CD4-positive, alpha-beta T cell treated with Interleukin-4 for 4 hours (primary cell): Measurements from ENCODE around the gene LRRC4C.

ENCODE experiments used
- DNase-seq: peaks from one replicate; pipeline ENCODE4 v3.0.0-alpha.2; 2020

LRRC4C gene

DNA sequence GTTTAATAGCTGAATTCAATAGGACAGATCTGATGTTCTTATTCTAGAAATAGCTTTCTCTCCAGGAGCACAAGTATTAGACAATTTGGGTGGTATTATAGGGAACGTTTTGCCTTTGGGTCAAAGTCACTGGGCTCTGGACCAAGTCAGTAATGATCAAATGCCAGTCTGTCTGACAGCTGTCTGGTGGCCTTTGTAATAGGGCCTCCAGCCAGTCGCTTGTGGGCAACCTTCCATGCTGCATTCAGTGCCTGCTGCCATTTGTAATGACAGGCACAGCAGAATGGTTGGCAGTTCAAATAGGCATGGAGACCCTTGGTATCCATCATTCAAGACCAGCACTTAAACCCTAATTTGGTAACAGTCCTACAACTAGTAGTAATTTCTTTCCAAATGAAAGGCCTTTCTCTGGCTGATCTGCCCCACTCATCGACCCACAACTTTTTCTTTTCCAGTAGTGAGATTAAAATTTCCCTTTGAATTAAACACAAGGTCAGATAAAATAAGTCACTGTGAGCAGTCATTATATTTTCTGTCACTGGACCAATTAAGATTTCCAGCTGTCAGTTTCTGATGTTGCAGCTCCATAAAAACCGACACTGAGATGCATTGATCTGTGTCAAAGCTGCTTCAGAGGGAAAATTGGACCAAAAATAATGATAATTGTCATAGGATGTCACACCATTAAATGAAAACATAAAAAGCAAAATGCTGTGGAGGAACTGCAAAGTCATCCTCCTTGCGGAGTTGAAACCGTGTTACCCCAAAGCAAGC lies 1038.1 kb downstream of the LRRC4C start:
- no peak for DNase-seq

DNA sequence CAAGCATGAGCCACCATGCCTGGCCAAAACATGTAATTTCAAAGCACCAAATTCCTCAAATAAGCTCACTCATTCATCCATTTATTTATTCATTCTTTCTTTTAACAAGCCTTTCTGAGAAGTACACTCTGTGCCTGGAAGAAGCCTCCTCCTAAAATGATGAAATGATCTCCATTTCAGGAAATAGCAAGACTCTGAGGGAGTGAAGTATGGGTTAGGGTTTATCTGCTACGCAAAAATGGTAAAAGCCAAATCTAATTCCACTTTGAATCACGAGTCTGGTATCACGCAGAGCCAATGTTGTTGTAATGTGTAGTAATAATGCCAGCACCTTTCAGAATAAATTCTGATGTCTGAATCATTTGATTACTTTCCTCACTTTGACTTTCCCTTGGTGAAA lies 1041.8 kb downstream of the LRRC4C start:
- DNase-seq, result no peak

DNA sequence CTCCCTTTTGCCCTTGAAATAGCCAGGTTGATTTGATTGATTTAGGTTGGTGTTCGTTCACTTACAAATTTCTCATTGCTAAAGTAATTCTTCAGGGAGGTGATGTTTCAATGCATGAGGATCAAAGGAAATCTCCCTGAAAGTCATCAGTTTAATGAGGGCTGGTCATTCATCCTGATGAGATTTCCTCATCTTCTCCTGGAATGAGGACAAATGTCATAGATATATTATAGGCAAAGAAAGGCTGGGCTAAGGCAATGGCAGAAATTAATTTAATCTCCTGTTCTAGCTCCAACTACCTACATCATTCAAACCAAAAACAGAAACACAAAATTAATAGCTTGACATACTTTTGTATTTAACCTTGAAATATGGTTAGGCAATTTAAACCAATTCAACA lies 1052.1 kb downstream of the LRRC4C start:
- no peak for DNase-seq

DNA sequence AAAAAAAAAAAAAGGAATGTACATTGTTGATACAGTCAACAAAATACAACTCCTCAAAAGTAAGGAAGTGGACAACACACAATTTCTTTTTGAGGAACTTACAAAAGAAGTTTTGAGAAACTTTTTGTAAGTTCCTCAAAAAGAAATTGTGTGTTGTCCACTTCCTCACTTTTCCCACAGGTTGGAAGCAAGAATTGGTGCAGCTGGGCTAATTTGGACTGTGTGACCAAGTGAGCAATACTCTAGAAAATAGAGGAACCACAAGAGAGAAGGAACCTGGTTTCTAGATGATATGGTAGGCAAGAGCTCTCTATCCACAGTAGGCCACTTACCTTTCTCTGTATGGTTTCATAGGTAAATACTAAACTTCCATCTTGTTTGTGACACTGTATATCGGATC lies 1053.8 kb downstream of the LRRC4C start:
- DNase-seq, result no peak

DNA sequence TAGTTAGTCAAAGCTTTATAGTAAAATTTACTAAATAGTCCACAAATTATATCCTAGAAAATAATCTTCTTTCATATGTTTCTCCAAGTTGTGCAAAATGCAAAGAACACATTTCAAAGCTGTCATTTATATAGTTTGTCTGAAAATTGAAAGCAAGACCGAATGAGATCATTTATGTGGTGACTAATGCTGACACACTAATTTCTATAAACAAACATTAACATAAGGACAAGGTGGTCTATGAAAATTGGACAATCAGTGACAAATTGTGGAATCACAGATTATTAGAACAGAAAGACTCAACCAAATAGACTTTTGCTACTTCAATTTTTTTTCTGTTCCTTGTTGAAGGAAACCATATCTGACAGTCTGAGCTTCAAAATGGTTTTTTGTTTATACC lies 1056.1 kb downstream of the LRRC4C start:
- no peak for DNase-seq

DNA sequence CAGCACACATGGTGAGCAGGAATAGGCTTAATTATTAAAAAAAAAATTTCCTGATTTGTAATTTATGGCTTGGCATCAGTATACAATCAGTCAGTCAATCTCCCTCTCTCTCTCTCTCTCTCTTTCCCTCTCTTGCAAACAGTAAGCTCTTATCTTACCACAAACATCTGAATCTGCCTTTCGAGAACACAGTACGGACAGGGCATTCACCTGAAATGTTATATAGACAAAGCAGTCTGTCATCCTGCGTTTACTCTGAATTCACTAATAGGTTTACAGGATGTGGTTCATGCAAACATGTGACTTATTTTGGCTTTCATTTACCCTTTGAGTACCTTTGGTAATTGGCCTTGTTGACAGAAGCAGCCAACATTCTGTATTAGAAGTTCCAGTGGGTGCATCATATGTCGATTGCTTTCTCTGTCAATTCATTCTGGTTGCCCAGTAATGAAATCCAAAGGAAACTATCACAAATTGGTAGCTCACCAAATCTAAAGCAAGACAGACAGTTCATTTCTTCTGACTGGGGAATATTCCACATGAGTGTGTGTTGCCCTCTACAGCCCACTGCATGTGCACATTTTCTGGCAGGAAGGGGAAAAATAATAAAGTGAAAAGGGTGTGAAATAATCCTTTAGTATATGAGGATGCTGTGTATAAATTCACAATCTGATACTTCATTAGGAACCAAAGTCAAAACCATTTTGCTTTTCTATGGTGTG lies 1058.2 kb downstream of the LRRC4C start:
- no peak for DNase-seq

DNA sequence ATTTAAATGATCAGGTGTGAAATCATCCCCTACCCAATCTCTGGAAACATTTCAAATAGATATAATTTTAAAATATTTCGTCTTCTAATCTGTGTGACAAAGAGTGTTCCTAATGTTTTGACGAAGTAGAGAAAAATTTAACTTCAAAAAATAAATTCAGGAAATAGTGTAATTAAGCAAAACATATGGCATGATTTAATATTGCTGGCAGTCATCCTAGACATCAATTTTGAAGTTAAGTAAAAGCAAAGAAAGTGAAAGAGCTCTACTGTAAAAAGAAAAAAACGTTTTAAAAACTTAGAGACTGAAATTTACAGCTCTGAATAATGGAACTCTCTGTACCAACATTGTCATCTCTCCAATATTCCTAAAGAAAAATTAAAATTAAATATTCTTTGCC lies 1062.3 kb downstream of the LRRC4C start:
- no peak for DNase-seq

DNA sequence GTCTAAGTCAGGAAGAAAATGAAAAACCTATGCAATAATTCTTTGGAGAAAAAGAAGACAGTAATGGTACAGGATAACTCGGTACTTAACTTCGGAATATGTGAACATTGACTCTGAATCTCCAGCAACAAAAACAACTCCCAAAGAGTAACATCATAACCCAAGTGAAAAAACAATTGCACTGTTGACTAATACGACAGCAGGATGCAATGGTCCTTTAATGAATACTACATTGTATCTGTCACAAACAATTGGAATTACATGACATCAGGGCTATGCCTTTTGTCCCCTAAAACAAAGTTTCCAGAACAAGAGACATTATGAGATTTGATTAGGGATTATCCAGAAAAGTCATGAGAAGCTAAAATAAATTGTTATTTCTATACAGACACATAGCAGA lies 1065.9 kb downstream of the LRRC4C start:
- no peak for DNase-seq

DNA sequence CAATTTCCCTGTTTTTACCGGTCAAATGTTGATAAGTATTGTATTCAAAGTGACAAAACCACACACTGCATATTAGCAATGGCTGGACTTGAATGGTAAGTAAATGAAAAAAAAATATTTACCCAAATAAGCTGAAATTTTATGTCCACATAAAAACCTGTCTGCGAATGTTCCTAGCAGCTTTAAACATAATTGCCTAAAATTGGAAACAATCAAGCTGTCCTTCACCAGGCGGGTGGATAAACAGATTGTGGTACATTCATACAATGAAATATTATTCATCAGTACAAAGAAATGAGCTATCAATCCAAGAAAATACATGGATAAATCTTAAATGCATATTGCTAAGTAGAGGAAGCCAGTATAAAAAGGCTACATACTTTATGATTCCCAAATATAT lies 1067.8 kb downstream of the LRRC4C start:
- no peak for DNase-seq

DNA sequence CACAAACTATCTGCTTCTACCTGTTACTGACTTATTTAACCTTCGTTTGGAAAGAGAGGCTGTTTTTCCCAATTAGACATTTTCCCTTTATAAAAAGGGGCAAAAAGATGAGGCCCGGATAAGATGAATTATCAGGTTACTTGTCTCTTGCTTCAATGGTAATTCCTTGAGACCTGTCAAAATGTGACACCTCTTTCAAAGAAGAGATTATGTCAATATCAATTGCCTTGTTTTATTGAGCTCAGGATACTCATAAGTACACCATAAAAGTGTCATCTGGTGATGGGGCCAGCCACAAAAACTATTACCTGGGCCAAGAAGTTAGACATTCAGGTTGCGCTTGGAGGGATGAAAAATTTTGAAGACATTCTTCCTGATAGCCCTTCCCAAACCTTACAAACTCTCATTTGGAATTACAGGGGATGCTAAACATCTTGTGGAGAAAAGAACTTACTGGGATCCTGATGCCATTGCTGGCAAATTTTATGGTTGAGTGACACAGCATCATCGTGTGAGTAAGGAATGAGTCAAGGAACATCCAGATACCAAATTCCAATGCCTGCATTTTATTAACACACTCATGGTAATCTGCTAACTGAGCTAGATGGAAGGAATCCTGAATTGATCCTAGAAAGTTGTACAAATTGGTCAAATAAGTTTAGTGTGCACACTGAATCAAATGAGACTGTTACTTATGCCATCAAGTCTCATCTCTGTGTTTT lies 1071.2 kb downstream of the LRRC4C start:
- DNase-seq, result no peak

DNA sequence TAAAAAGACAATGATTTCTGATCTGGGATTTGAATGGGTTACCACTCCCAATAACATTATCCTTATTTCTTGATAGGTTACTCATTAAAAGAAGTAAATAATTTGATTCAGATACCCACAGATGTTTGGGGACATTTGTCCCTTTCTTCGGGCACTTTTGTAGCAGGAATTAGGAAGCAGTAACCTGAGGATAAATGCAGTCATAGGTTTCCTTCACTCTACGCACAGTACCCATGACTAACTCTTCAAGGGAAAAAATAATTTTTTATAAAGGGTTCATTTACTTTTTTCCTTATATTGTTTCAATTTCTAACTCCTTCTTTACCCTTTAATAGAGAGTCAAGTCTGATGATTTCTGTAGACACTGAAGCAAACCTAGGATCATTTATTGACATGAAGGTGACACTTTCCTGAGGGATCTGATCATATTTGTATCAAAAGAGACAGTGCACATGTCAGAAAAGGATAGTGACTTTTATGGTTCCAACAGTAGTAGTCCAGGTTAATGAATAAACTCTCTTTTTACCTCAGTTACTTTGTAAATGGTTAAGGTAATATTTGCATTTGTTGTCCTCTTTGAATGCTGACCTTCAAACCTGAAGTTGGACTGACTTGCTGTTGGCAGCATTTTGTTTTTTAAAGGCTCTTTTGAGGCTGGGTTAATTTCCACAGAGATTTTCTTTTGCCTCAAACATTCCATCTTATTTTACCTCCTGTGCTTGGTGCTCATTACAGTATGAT lies 1072.0 kb downstream of the LRRC4C start:
- no peak for DNase-seq

DNA sequence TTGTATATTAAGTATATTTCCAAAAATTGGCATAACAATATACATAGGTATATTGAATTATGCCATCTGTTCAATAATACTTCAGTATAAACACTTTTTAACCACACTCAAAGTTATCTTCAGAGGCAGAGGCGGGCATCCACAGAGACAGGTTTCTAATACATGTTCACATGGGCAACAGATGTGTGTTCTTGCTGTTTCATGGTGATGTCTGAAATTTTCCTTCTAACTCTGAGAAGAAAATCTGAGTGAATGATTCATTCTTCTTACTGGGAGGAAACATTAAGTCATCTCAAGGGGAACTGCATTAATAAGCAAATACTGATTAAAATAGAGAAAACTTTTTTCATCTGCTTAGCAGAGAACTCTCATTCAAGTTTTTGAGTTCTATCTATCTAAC lies 1074.5 kb downstream of the LRRC4C start:
- no peak for DNase-seq

DNA sequence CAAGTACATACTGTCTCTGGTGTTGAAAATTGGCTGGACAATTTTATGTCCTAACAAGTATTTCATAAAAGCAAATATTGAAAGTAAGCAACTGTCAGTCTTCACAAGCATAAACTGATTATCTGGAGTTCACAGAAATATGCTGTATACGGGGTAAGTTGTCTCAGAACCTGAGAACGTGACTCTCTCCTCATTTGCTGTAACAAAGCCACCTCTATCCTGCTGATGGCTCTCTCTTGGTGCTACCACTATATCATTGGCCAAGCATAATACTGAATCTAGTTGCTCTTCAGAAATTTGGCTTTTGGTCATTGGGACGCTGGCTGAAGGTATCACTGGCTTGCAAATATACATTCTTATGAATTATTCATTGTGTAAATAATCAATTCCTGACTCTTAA lies 1078.0 kb downstream of the LRRC4C start:
- no peak for DNase-seq

DNA sequence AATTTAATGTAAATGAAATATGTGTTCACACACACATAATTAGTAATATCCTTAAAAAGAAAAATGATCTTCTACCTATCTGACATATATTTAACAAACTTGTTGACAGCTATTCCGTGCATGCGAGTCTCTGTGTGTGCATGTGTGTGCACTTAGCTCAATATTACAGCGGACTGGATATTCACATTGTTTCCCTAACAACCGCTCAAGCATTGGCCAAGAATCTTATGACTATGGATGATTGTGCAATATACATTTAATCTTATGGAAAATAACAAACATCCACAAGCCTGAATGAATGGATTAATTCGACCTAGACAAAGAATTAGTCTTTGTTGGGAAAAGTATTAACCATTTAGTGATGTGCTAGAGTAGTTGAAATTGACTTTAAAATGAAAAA lies 1078.6 kb downstream of the LRRC4C start:
- no peak for DNase-seq

DNA sequence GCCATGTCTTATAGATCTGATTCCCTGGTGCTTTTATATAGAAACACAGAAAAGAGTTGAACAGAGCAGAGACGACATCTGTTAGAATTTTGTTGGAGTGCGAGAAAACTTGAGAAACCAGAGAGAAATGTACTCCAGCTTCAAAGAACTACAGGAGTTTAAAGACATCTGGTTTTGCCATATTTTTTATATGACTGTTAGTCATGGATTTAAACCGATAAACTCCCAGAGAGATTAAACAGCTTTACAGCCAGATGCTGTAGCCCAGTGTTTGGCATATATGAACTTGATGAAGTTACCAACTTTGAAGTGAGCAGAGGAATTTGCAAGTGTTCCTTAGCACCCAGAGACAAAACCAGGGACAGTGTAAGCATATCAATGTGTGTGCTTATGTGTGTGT lies 1083.1 kb downstream of the LRRC4C start:
- DNase-seq, result no peak

DNA sequence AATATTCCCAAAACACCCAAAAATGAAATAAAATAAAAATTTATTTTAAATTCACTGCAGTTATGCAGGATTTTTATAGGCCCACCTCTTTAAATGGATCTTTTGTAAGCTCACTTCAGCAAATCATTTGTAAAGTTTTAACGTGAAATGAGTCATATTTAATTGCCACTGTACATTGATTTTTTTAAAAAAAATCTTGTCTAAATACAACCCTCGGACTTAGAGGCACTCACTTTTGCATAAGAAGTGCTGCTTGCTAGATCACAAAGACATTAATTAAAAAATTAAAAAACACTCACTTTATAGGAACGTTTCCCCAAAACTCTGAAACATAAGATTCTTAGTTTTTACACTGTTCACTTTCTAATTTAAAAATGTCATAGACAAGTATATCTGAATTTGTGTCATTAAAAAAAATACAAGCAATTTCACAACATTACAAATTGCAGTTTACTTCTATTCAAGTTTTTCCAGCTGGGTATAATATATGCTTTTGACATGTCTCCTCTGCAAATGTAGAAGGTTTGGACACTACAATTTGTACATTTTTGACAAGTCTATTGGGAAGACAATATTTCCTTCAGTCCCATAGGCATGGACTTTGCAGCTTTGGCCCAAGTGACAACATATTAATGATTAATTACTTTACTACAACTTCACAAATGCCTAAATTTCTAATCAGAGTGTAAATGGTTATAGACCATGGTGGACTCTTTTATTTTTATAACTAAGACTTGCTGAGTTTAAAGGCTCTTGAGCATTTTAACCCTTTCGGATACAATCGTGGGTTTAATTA lies 1088.4 kb downstream of the LRRC4C start:
- DNase-seq, result no peak

DNA sequence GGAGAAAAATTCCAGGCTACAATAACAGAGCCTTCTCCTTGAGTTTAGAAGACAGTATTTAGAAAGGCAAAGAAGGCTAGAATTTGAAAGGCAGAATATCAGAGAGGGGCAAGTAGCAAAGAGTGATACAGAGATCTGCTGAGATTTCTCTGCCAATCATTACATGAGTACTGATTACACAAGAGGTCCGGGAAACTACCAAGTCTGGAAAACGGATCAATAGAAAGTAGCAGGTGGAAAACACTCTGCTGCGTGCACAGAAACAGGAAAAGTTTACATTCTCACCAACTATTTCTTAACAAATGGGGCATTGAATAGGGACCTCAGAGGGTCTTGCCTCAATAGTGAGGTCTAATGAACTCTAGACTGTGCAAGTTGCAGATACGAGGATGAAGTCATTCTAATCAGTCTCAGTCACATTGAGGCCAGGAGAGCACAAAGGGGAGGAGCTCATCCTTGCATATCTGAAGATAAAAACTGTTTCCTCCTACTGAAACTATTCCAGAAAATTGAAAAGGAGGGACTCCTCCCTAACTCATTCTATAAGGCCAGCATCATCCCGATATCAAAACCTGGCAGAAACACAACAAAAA lies 1099.2 kb downstream of the LRRC4C start:
- DNase-seq, result no peak

DNA sequence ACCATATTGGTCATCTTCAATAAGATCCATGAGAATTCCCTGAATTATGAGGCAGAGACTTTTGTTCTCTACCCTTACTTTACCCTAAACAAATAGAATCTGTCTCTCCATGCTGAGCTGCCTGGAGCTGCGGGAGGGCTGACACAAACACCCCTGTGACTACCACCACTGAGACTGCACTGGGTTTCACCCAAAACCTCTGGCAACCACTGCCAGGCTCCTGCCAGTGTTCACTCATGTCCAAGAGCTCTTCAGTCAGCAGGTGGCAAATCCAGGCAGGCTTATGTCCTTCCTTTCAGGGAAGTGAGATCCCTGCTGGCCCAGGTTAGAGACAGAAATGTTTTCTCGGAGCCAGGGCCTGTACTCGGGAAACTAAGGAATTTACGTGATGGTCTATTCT lies 1105.3 kb downstream of the LRRC4C start:
- no peak for DNase-seq

DNA sequence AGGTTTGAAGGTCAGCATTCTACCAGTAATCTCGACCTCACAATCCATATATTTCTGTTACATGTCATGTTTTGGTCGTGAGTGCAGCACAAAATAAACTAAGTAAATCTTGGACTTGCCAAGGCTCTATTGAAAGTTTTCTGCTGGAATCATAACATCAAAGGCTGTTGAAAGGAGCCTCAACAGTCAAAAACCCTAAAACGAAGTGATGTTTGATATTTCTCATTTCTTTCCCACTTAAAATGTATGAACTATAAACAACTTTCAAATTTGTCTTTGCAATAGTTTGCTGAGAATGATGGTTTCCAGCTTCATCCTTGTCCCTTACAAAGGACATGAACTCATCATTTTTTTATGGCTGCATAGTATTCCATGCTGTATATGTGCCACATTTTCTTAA lies 1118.5 kb downstream of the LRRC4C start:
- DNase-seq, result no peak

DNA sequence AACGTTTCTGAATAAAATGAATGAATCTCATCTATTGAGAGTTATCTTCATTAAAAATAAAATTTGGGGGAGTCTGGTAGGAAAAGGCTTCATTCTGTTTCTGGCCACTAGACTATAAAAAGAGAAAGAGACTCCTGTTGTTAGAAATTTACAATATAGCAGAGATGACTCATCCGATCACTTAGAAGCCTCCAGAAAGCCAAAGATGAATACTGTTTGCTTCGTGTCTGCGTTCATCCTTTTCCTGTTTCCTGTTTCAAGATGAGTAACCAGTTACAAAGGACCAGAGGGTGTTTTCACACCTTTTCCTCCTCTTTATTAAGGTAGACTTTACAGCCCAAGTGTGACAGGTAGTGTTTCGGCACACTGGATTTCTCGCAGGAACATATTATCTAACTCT lies 1120.7 kb downstream of the LRRC4C start:
- DNase-seq, result no peak

DNA sequence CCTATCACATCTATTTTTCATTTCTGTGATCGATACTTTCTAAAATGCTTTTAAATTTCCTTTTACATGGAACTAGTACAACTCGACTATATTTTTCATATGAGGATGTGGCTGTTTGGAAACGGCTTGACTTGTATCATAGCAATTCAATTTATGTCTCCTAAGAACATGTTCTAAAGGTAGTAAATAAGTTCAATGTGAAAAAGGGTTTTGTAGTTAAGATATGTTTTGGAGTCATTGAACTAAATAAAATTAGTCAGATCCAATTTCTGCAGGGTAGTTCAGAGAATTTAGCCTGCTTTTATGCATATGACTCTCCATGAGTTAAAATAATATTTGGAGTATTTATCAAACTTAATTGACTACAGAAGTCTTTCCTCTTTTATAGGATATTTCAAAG lies 1121.4 kb downstream of the LRRC4C start:
- DNase-seq, result no peak

DNA sequence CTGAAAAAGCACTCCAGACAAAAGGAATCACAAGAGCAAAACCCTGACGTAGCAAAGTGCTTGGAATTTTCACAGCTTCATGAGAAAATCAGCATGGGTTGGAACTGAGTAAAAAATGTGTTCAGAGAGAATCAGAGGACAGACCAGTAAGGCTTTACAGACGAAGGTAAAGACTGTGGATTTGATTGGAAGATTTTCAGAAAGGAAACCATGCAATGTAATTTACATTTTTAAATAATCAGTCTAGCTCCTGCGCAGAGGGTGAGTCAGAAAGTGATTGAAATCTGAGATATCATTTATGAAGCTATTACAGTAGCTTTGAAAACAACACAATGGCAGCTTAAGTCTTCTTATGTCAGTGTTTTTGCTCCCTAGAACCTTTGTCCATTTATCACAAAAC lies 1122.3 kb downstream of the LRRC4C start:
- no peak for DNase-seq
